Fibroblast of pulmonary artery (primary cell): ENCODE results near the gene RMND1.

Source experiments
- DNase-seq: peaks from one replicate; pipeline ENCODE4 v3.0.0-alpha.2; 2010; ENCODE audit warnings: low read depth
- H3K4me3 ChIP-seq: replicated peaks from 2 replicates; pipeline ENCODE4 v1.5.1; 2011; ENCODE audit warnings: low read depth, mild to moderate bottlenecking, control low read depth, low read length, moderate library complexity
- TF ChIP-seq, protein P1 (sequence below): IDR thresholded peaks from 2 replicates; pipeline ENCODE4 v1.5.1; 2011; ENCODE audit warnings: mild to moderate bottlenecking, control low read depth, low read length, inconsistent platforms; ENCODE audit errors: missing control alignments

The RMND1 gene

GRCh38 chr6:151392427-151392826 lies 59.5 kb downstream of the RMND1 start:
- DNase-seq, result no peak
- TF ChIP-seq, protein P1, sequence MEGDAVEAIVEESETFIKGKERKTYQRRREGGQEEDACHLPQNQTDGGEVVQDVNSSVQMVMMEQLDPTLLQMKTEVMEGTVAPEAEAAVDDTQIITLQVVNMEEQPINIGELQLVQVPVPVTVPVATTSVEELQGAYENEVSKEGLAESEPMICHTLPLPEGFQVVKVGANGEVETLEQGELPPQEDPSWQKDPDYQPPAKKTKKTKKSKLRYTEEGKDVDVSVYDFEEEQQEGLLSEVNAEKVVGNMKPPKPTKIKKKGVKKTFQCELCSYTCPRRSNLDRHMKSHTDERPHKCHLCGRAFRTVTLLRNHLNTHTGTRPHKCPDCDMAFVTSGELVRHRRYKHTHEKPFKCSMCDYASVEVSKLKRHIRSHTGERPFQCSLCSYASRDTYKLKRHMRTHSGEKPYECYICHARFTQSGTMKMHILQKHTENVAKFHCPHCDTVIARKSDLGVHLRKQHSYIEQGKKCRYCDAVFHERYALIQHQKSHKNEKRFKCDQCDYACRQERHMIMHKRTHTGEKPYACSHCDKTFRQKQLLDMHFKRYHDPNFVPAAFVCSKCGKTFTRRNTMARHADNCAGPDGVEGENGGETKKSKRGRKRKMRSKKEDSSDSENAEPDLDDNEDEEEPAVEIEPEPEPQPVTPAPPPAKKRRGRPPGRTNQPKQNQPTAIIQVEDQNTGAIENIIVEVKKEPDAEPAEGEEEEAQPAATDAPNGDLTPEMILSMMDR, result no peak
- H3K4me3 ChIP-seq, result peak overlapping the region; percentile 75

DNA sequence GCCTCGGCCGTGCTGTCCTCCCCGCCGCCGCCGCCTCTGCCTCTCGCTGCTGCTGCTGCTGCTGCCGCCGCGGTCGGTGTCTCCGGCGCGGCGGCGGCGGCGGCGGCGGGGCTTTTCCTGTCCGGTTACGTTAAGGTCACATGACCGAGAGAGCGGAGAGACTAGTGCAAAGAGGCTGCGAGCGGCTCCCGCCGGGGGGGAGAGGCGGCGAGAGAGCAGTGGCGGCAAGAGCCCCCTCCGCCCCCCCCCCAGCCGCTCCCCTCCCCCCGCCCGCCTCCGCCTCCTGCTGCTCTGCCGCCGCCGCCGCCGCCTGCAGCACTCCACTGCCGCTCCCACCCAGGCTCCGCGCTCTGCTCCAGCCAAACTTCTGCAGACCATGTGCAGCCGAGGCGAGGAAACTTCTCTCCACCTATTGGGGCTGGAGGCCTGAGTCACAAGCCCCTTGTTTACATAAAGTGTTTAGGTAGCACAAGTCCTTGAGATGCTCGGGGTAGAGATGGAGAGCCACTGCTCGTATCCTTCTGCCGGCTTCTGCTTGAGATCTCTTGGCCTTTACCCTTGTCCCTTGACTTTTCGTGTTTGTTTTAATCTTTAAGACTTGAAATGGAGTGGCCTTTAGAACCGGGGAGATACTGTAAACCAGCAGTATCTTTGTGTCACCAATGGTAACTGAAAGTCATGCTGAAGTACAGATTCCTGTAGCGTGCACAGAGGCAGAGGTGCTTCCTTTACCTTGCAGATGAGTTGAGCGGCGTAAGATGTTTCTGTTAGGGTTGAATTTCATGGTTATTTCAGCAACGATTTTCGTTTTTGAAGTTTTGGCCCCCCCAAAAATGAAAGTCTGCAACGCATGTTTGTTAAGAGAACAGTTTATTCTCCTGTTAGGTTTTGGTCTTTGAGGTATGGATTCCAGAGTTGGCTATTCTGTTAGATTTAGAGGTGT lies 60.2 kb downstream of the RMND1 start, which contains the start of gene ZBTB2:
TSS of gene ZBTB2 (minus strand) at position 89 of the 943 bp plus-strand sequence. CDS start 17,922 bp downstream, outside the sequence.
- peak; percentile 74 for DNase-seq
- TF ChIP-seq, protein P1, result no peak
- H3K4me3 ChIP-seq, result peak within 1 kb of the TSS; percentile 75

- DNase-seq, result peak; percentile 71
- TF ChIP-seq, protein P1, result no peak
Observed at GRCh38 chr6:151390851-151391470, 61.0 kb downstream of the RMND1 start.

GRCh38 chr6:151390276-151390850 lies 61.6 kb downstream of the RMND1 start:
- peak; percentile 99 for DNase-seq
- TF ChIP-seq, protein P1, result no peak
- peak overlapping the region; percentile 78 for H3K4me3 ChIP-seq

More at GRCh38 chr6:151390851-151391470, 61.0 kb downstream of the RMND1 start:
- H3K4me3 ChIP-seq, result peak overlapping the region; percentile 75

GRCh38 chr6:151389618-151390275 lies 62.2 kb downstream of the RMND1 start:
- peak; percentile 77 for DNase-seq
- TF ChIP-seq, protein P1, result no peak
- H3K4me3 ChIP-seq, result peak overlapping the region; percentile 78

DNA sequence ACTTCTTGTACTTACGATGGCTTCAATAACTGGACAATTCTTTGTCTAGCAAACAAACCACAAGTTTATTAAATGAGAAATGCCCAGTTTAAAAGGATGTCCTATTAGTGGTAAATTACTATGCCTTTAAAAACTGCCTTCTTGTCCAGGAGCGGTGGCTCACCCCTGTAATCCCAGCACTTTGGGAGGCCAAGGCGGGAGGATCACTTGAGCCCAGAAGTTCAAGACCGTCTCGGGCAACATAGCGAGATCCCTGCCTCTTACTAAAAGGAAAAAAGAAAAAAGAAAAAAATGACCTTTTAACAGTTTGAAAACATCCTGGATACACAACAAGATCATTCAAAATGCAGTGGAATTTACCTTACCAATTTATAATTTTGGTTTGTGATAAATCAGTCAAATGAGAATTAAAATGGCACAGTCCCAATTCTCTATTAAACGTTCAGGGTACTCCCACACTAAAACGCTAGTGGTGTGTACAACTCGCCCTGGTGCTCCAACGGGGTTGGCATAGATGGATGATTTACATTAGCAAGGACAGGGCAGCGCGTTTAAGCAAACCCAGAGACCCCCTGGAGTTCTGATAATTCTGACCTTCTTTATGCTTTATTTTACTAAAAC lies 62.8 kb downstream of the RMND1 start:
- TF ChIP-seq, protein P1, result no peak
- peak overlapping the region; percentile 78 for H3K4me3 ChIP-seq
- no peak for DNase-seq
